H9 (cell line): ENCODE data around the gene YIPF5. TPM values are rescaled to one million over a fixed set of nuclear protein-coding genes. Genes with fewer than 3 reads are reported as not detected.

Experiments used
- DNase-seq: peaks from one replicate; pipeline ENCODE4 v3.0.0-alpha.2; 2017
- H2AFZ ChIP-seq: one replicate; pipeline ENCODE4 v1.6.1; 2013; ENCODE audit warnings: mild to moderate bottlenecking, low read length, control low read depth, moderate library complexity
- H2AK5ac ChIP-seq: 2 replicates; pipeline ENCODE4 v1.6.1; 2013; ENCODE audit warnings: low read length, control low read depth, mixed read lengths; ENCODE audit not compliant: insufficient read length
- H2BK120ac ChIP-seq: one replicate; pipeline ENCODE4 v1.6.1; 2013; ENCODE audit warnings: low read depth, mild to moderate bottlenecking, low read length, control low read depth, inconsistent platforms; ENCODE audit not compliant: poor library complexity, severe bottlenecking
- H2BK12ac ChIP-seq: 2 replicates; pipeline ENCODE4 v1.6.1; 2013; ENCODE audit warnings: low read length, control low read depth, mixed read lengths, low read depth; ENCODE audit not compliant: insufficient read length
- H2BK15ac ChIP-seq: 2 replicates; pipeline ENCODE4 v1.6.1; 2013; ENCODE audit warnings: low read depth, low read length, control low read depth
- H2BK20ac ChIP-seq: one replicate; pipeline ENCODE4 v1.6.1; 2013; ENCODE audit warnings: low read depth, mild to moderate bottlenecking, low read length, control low read depth, inconsistent platforms; ENCODE audit not compliant: poor library complexity, severe bottlenecking
- H2BK5ac ChIP-seq: 2 replicates; pipeline ENCODE4 v1.6.1; 2013; ENCODE audit warnings: low read length, control low read depth, mixed read lengths; ENCODE audit not compliant: insufficient read length
- H3K14ac ChIP-seq: 2 replicates; pipeline ENCODE4 v1.6.1; 2013; ENCODE audit warnings: low read length, control low read depth; ENCODE audit not compliant: insufficient read depth
- H3K18ac ChIP-seq: 2 replicates; pipeline ENCODE4 v1.6.1; 2013; ENCODE audit warnings: low read depth, mild to moderate bottlenecking, mixed read lengths, low read length, control low read depth; ENCODE audit not compliant: insufficient read length
- H3K23ac ChIP-seq: 2 replicates; pipeline ENCODE4 v1.6.1; 2013; ENCODE audit warnings: low read length, control low read depth, mixed read lengths, low read depth; ENCODE audit not compliant: insufficient read length
- H3K23me2 ChIP-seq: 2 replicates; pipeline ENCODE4 v1.6.1; 2013; ENCODE audit warnings: low read depth, mild to moderate bottlenecking, mixed read lengths, low read length, control low read depth; ENCODE audit not compliant: insufficient read length, poor library complexity, severe bottlenecking
- H3K27ac ChIP-seq: 2 replicates; pipeline ENCODE4 v1.5.1; 2013; ENCODE audit warnings: low read length, control low read depth, mixed read lengths, low read depth; ENCODE audit not compliant: insufficient read length
- H3K27me3 ChIP-seq: 2 replicates; pipeline ENCODE4 v1.6.1; 2013; ENCODE audit warnings: low read length, control low read depth, inconsistent platforms; ENCODE audit not compliant: insufficient read depth
- H3K4ac ChIP-seq: 2 replicates; pipeline ENCODE4 v1.6.1; 2013; ENCODE audit warnings: low read depth, mild to moderate bottlenecking, control low read depth, inconsistent platforms, low read length, moderate library complexity
- H3K4me1 ChIP-seq: 2 replicates; pipeline ENCODE4 v1.6.1; 2013; ENCODE audit warnings: low read length, control low read depth, inconsistent platforms; ENCODE audit not compliant: insufficient read depth
- H3K4me2 ChIP-seq: 2 replicates; pipeline ENCODE4 v1.6.1; 2013; ENCODE audit warnings: low read length, control low read depth, mixed read lengths; ENCODE audit not compliant: insufficient read length, insufficient read depth
- H3K56ac ChIP-seq: 2 replicates; pipeline ENCODE4 v1.6.1; 2013; ENCODE audit warnings: low read depth, mild to moderate bottlenecking, mixed read lengths, low read length, control low read depth; ENCODE audit not compliant: insufficient read length
- H3K79me1 ChIP-seq: 2 replicates; pipeline ENCODE4 v1.6.1; 2013; ENCODE audit warnings: low read depth, mild to moderate bottlenecking, moderate library complexity, low read length, control low read depth, inconsistent platforms; ENCODE audit not compliant: insufficient read depth, poor library complexity, severe bottlenecking
- H3K79me2 ChIP-seq: 2 replicates; pipeline ENCODE4 v1.6.1; 2013; ENCODE audit warnings: low read length, control low read depth, inconsistent platforms; ENCODE audit not compliant: insufficient read depth
- H3K9ac ChIP-seq: 2 replicates; pipeline ENCODE4 v1.6.1; 2013; ENCODE audit warnings: low read length, control low read depth, mixed read lengths; ENCODE audit not compliant: insufficient read length; ENCODE audit errors: extremely low read depth
- H3K9me3 ChIP-seq: one replicate; pipeline ENCODE4 v1.6.1; 2013; ENCODE audit warnings: low read depth, low read length, inconsistent platforms; ENCODE audit not compliant: control insufficient read depth
- H3T11ph ChIP-seq: one replicate; pipeline ENCODE4 v1.6.1; 2013; ENCODE audit warnings: mild to moderate bottlenecking, low read length, control low read depth, inconsistent platforms
- H4K20me1 ChIP-seq: one replicate; pipeline ENCODE4 v1.6.1; 2013; ENCODE audit not compliant: control insufficient read depth, insufficient read length, insufficient read depth
- H4K5ac ChIP-seq: 2 replicates; pipeline ENCODE4 v1.6.1; 2013; ENCODE audit warnings: low read depth, mild to moderate bottlenecking, mixed read lengths, low read length, control low read depth; ENCODE audit not compliant: insufficient read length
- H4K8ac ChIP-seq: replicated peaks from 2 replicates; pipeline ENCODE4 v1.6.1; 2013; ENCODE audit warnings: low read length, control low read depth, mixed read lengths, low read depth; ENCODE audit not compliant: insufficient read length
- H4K91ac ChIP-seq: 2 replicates; pipeline ENCODE4 v1.6.1; 2013; ENCODE audit warnings: low read depth, mild to moderate bottlenecking, moderate library complexity, mixed read lengths, low read length, control low read depth; ENCODE audit not compliant: insufficient read length
- H3K27ac Mint-ChIP-seq, 3 experiments: 2 replicates in 2 of 3; 3 replicates in 1 of 3; pipeline ENCODE4 v1.8.0; 2020 to 2021; ENCODE audit warnings: mixed read lengths in 3 of 3, mild to moderate bottlenecking in 1 of 3, moderate library complexity in 1 of 3
- H3K27me3 Mint-ChIP-seq: 2 replicates; pipeline ENCODE4 v1.8.0; 2021; ENCODE audit warnings: low read depth, mild to moderate bottlenecking, moderate library complexity, mixed read lengths
- H3K36me3 Mint-ChIP-seq, 3 experiments: 2 replicates in 2 of 3; 3 replicates in 1 of 3; pipeline ENCODE4 v1.8.0; 2020 to 2021; ENCODE audit warnings: low read depth in 3 of 3, mixed read lengths in 3 of 3; ENCODE audit not compliant: insufficient read depth in 1 of 3
- H3K4me1 Mint-ChIP-seq, 2 experiments: 2 replicates each; pipeline ENCODE4 v1.8.0; 2020; ENCODE audit warnings: mixed read lengths in 2 of 2
- H3K4me3 Mint-ChIP-seq, 2 experiments: 2 replicates in 1 of 2; 3 replicates in 1 of 2; pipeline ENCODE4 v1.8.0; 2020 to 2021; ENCODE audit warnings: mild to moderate bottlenecking in 2 of 2, mixed read lengths in 2 of 2, moderate library complexity in 1 of 2
- H3K9me3 Mint-ChIP-seq, 2 experiments: 2 replicates in 1 of 2; 3 replicates in 1 of 2; pipeline ENCODE4 v1.8.0; 2020; ENCODE audit warnings: mild to moderate bottlenecking in 2 of 2, mixed read lengths in 2 of 2, moderate library complexity in 1 of 2
- CTCF ChIP-seq: fragments of 200-600 bp; sonication (generic); conservative IDR thresholded peaks from 3 replicates; pipeline ENCODE4 v1.8.0; 2021; ENCODE audit warnings: antibody characterized with exemption, mild to moderate bottlenecking
- WGBS: extraction: QIAGEN DNeasy Blood & Tissue Kit; methylation state at CpG from one replicate; pipeline ENCODE4 v1.1.7; 2013; ENCODE audit warnings: missing lambda C conversion rate, low lambda C conversion rate, mixed read lengths; ENCODE audit not compliant: insufficient read length; ENCODE audit errors: extremely low coverage; 5-methylcytosine and 5-hydroxymethylcytosine counted together
- total RNA-seq: library from RNA; stranded (reverse); gene quantifications from 2 replicates; pipeline ENCODE4 v1.2.1, GENCODE V29; 2021

Gene YIPF5
- total RNA-seq, 1 experiment from 2014 or later = 44.6 TPM

- Histone ChIP-seq H2BK20ac (no peak overlapping the region), H3K14ac (no peak overlapping the region), H2BK12ac (no peak overlapping the region), H3K9me3 (no peaks in the 10 kb centered on the region), H2BK5ac (no peak overlapping the region), H3K23me2 (no peaks in the 10 kb centered on the region), H3K27ac (no peak overlapping the region), H3K4ac (no peak overlapping the region), H4K91ac (no peak overlapping the region), H3K9ac (no peak overlapping the region), H4K20me1 (no peaks in the 10 kb centered on the region), H4K5ac (no peak overlapping the region), H3K56ac (no peak overlapping the region), H4K8ac (no peak overlapping the region), H2AFZ (no peak overlapping the region), H3K79me1 (no peaks in the 10 kb centered on the region), H3T11ph (no peak overlapping the region), H3K79me2 (no peaks in the 10 kb centered on the region), H2BK120ac (no peak overlapping the region), H3K4me2 (no peak overlapping the region), H3K23ac (no peak overlapping the region), H3K27me3 (no peaks in the 10 kb centered on the region), H3K4me1 (no peaks in the 10 kb centered on the region), H2AK5ac (no peak overlapping the region), H2BK15ac (no peak overlapping the region), H3K18ac (no peak overlapping the region)
- no peak for TF ChIP-seq CTCF
- no peaks in the 10 kb centered on the region for H3K36me3 Mint-ChIP-seq
- H3K4me1 Mint-ChIP-seq = peaks cover 9 to 13% of the 10 kb centered on the region in 2 experiments
- no peak for DNase-seq
- H3K9me3 Mint-ChIP-seq = no peaks in the 10 kb centered on the region
- H3K27me3 Mint-ChIP-seq = no peaks in the 10 kb centered on the region
- no peak overlapping the region for H3K4me3 Mint-ChIP-seq
- WGBS = no CpG with 5 or more reads among the region's 2 CpGs
- H3K27ac Mint-ChIP-seq = no peak overlapping the region
These were observed 28.9 kb downstream of the YIPF5 start for GRCh38 chr5:144141585-144141984.
